Activated T-cell treated with anti-CD3 and anti-CD28 coated beads, Interleukin-2, amount 50 U/mL, for 1 hour (primary cell): ENCODE results near the gene CMTM8.

Source experiments
- DNase-seq: peaks from one replicate; pipeline ENCODE4 v3.0.0-alpha.2; 2020

Gene CMTM8

GRCh38 chr3:32236377-32236776, 2.1 kb upstream of the CMTM8 start:
- no peak for DNase-seq

GRCh38 chr3:32237670-32238452, 619 bp upstream of the CMTM8 start:
- DNase-seq: peak; percentile 27

- no peak for DNase-seq
Measured at GRCh38 chr3:32239307-32240158, 1.1 kb downstream of the CMTM8 start.

- peak; percentile 46 for DNase-seq
Measured at GRCh38 chr3:32240159-32240545, 1.7 kb downstream of the CMTM8 start.

- DNase-seq: no peak
Measured at GRCh38 chr3:32241100-32241499, 2.6 kb downstream of the CMTM8 start.

GRCh38 chr3:32243519-32243918, 5.0 kb downstream of the CMTM8 start:
- no peak for DNase-seq

- no peak for DNase-seq
Measured at GRCh38 chr3:32245200-32245599, 6.7 kb downstream of the CMTM8 start.

GRCh38 chr3:32246079-32246675, 7.7 kb downstream of the CMTM8 start:
- DNase-seq: no peak

- DNase-seq: no peak
Measured at GRCh38 chr3:32249184-32249782, 10.8 kb downstream of the CMTM8 start.

- DNase-seq: no peak
Measured at GRCh38 chr3:32254268-32254667, 15.8 kb downstream of the CMTM8 start.

- no peak for DNase-seq
Measured at GRCh38 chr3:32255345-32255744, 16.9 kb downstream of the CMTM8 start.

GRCh38 chr3:32256206-32256605, 17.7 kb downstream of the CMTM8 start:
- DNase-seq: no peak

- no peak for DNase-seq
Measured at GRCh38 chr3:32257042-32257441, 18.6 kb downstream of the CMTM8 start.

GRCh38 chr3:32257641-32258438, 19.4 kb downstream of the CMTM8 start:
- DNase-seq: no peak

GRCh38 chr3:32258869-32259268, 20.4 kb downstream of the CMTM8 start:
- no peak for DNase-seq

GRCh38 chr3:32261545-32261944, 23.1 kb downstream of the CMTM8 start:
- DNase-seq: no peak

- DNase-seq: no peak
Measured at GRCh38 chr3:32262201-32262600, 23.7 kb downstream of the CMTM8 start.

- DNase-seq: no peak
Measured at GRCh38 chr3:32274306-32274705, 35.8 kb downstream of the CMTM8 start.

GRCh38 chr3:32275506-32275905, 37.0 kb downstream of the CMTM8 start:
- no peak for DNase-seq

GRCh38 chr3:32276279-32276841, 37.9 kb downstream of the CMTM8 start:
- DNase-seq: no peak

- no peak for DNase-seq
Measured at GRCh38 chr3:32278714-32279113, 40.2 kb downstream of the CMTM8 start.

GRCh38 chr3:32280262-32280910, 41.9 kb downstream of the CMTM8 start:
- no peak for DNase-seq
